LNCaP clone FGC (cell line): ENCODE results near the gene MPP3.

Source experiments
- DNase-seq: peaks from one replicate; pipeline ENCODE4 v3.0.0-alpha.2; 2011; ENCODE audit warnings: low read depth
- H3K4me3 ChIP-seq: 2 replicates; pipeline ENCODE4 v1.5.1; 2011; ENCODE audit warnings: mild to moderate bottlenecking, low read depth, low read length, control low read depth
- CTCF ChIP-seq: IDR thresholded peaks from 2 replicates; pipeline ENCODE4 v1.5.1; 2012; ENCODE audit warnings: mild to moderate bottlenecking; ENCODE audit not compliant: control insufficient read depth, insufficient read depth; ENCODE audit errors: extremely low read depth

The MPP3 gene

GRCh38 chr17:43842975-43843325 is 10.0 kb upstream of the MPP3 start:
- no peak overlapping the region for H3K4me3 ChIP-seq
- DNase-seq = no peak
- TF ChIP-seq CTCF = no peak

- peak overlapping the region; percentile 25; the same call in 1 of the 2 replicates for H3K4me3 ChIP-seq
- peak; percentile 47 for DNase-seq
Measured at GRCh38 chr17:43842091-43842974, 9.4 kb upstream of the MPP3 start.

GRCh38 chr17:43841282-43841681 is 8.3 kb upstream of the MPP3 start:
- DNase-seq = no peak
- H3K4me3 ChIP-seq = no peak overlapping the region
- no peak for TF ChIP-seq CTCF

GRCh38 chr17:43840814-43841213 is 7.9 kb upstream of the MPP3 start:
- no peak overlapping the region for H3K4me3 ChIP-seq
- TF ChIP-seq CTCF = 0 out of 2 replicates have a peak, but pooled peaks have one; percentile 11
- DNase-seq = no peak

GRCh38 chr17:43839670-43840108 is 6.7 kb upstream of the MPP3 start:
- no peak for TF ChIP-seq CTCF
- peak overlapping the region; percentile 19 for H3K4me3 ChIP-seq
- peak; percentile 86 for DNase-seq

GRCh38 chr17:43834106-43834505 is 1.2 kb upstream of the MPP3 start:
- no peak for TF ChIP-seq CTCF
- no peak overlapping the region for H3K4me3 ChIP-seq
- no peak for DNase-seq

- no peak for DNase-seq
- H3K4me3 ChIP-seq = peak overlapping the region; percentile 73
- TF ChIP-seq CTCF = no peak
Measured at GRCh38 chr17:43832168-43832975, 574 bp downstream of the MPP3 start.
